Ascending aorta (tissue), 2 donors: ENCODE results near the gene SMIM44. TPM values are rescaled to one million over a fixed set of nuclear protein-coding genes. Genes with fewer than 3 reads are reported as not detected.
"Not testable (repeated sequence)": the region's sequence is repeated elsewhere in the genome, so short reads cannot be mapped to it uniquely, and the experiment has no call there.

Source experiments
- DNase-seq, 2 donors: peaks; one replicate each; pipeline ENCODE4 v3.0.0-alpha.2; 2019; ENCODE audit warnings: low spot score in 2 of 2
- H3K27ac ChIP-seq, 2 donors: fragments of 200-600 bp; sonication (generic); one replicate each; pipeline ENCODE4 v1.5.1; 2016 to 2017; ENCODE audit warnings: mild to moderate bottlenecking in 1 of 2
- H3K27me3 ChIP-seq: fragments of 200-600 bp; sonication (generic); one replicate; pipeline ENCODE4 v1.5.1; 2017
- H3K36me3 ChIP-seq, 2 donors: fragments of 200-600 bp; sonication (generic); one replicate each; pipeline ENCODE4 v1.5.1; 2016
- H3K4me1 ChIP-seq, 2 donors: fragments of 200-600 bp; sonication (generic); one replicate each; pipeline ENCODE4 v1.5.1; 2016 to 2017; ENCODE audit warnings: mild to moderate bottlenecking in 1 of 2
- H3K4me3 ChIP-seq, 2 donors: fragments of 200-600 bp; sonication (generic); one replicate each; pipeline ENCODE4 v1.5.1; 2016 to 2017; ENCODE audit warnings: mild to moderate bottlenecking in 1 of 2
- H3K9me3 ChIP-seq, 2 donors: fragments of 200-600 bp; sonication (generic); one replicate each; pipeline ENCODE4 v1.5.1; 2016
- CTCF ChIP-seq, 3 experiments: fragments of 200-600 bp in 2 of 3; fragments of 450-650 bp in 1 of 3; sonication (generic) in 2 of 3; IDR thresholded peaks; one replicate each; pipeline ENCODE4 v1.5.1; 2016 to 2019; ENCODE audit warnings: antibody characterized with exemption in 3 of 3, mild to moderate bottlenecking in 1 of 3, moderate library complexity in 1 of 3
- intact Hi-C: fragments of 100-400 bp; cut with DNase I; formaldehyde crosslinking; loops from one replicate; pipeline ENCODE4 v1.15.1; 2023
- total RNA-seq: library from RNA; depleted of rRNA; stranded (reverse); fragments of >200 nt; gene quantifications from one replicate; pipeline ENCODE4 v1.1.0, GENCODE V29; 2016

The SMIM44 gene
- total RNA-seq, 1 donor from 2014 or later, result not detected

DNA sequence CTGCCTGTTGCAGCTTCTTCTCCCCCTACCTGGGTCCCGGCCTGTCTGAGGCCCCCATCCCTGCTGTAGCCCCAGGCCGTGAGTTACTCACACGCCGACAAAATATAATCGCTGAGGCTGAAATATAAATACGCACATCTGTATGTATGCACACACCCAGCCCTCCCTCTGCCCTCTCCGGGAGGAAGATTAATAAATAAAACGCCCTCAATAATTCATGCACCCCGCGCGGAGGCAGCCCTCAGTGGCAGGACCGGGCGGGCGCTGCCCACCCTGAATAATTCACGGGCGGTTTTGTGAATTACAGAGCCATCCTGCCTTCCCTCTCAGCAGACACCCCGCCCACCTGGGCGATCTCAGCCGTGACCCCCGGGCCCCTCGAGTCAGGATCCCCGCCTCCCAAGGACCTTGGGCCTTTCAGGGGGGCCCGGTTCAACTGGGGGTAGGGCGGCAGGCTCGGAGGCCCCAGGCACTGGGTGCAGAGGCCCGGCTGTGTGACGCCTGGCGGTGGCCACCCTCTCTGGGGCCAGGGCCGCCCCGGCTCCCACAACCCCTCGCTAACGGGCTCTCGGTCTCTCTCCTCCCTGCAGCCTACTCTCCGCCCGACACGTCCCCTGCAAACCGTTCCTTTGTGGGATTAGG is 27.2 kb downstream of the SMIM44 start:
- no peaks in the 10 kb centered on the region for H3K27me3 ChIP-seq
- H3K9me3 ChIP-seq, result no peaks in the 10 kb centered on the region
- DNase-seq, result no peak
- H3K4me3 ChIP-seq, result no peak overlapping the region
- H3K4me1 ChIP-seq, result peaks cover 32 to 54% of the 10 kb centered on the region in 2 donors
- intact Hi-C loops, result loop anchor here (5.0 to 10.0 kb wide), 2 partner anchors 151 to 1291 kb away; partner anchors contain the start of genes DOT1L and TBXA2R
- H3K36me3 ChIP-seq, result peaks cover 47 to 51% of the 10 kb centered on the region in 2 donors
- TF ChIP-seq CTCF (IDR thresholded peaks at IDR 0.05), result no peak
- peak overlapping the region; percentile 98 to 99 for H3K27ac ChIP-seq

DNA sequence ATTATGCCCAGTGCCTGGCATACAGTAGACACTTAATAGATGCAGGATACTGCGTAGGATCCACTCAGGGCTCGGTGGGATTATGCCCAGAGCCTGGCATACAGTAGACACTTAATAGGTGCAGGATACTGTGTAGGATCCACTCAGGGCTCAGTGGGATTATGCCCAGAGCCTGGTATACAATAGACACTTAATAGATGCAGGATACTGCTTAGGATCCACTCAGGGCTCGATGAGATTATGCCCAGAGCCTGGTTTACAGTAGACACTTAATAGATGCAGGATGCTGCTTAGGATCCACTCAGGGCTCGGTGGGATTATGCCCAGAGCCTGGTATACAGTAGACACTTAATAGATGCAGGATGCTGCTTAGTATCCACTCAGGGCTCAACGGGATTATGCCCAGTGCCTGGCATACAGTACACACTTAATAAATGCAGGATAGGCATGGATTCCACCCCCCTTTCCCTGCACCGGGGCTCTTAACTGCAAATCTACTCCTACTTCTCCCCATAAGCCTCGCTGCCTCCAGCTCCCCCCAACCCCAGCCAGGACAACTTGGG is 27.8 kb downstream of the SMIM44 start:
- Histone ChIP-seq H3K4me1 (peaks cover 32 to 53% of the 10 kb centered on the region in 2 donors), H3K9me3 (no peaks in the 10 kb centered on the region), H3K4me3 (no peak overlapping the region), H3K36me3 (peaks cover 48 to 54% of the 10 kb centered on the region in 2 donors), H3K27ac (peak overlapping the region; percentile 96 to 99), H3K27me3 (no peaks in the 10 kb centered on the region)
- TF ChIP-seq CTCF (IDR thresholded peaks at IDR 0.05), result no peak
- intact Hi-C loops, result loop anchor here (5.0 to 10.0 kb wide), 2 partner anchors 152 to 1291 kb away; partner anchors contain the start of genes DOT1L and TBXA2R
- no peak for DNase-seq

- intact Hi-C loops, result loop anchor here (5.0 to 10.0 kb wide), 3 partner anchors 88 to 1290 kb away; partner anchors contain the start of genes DOT1L, NFIC and TBXA2R
- DNase-seq, result no peak
- H3K4me1 ChIP-seq, result peaks cover 25 to 50% of the 10 kb centered on the region in 2 donors
These were observed 28.4 kb downstream of the SMIM44 start for GRCh38 chr19:3454656-3455392.

GRCh38 chr19:3453840-3454239 is 29.4 kb downstream of the SMIM44 start:
- H3K27me3 ChIP-seq, result no peaks in the 10 kb centered on the region
- DNase-seq, result no peak
- TF ChIP-seq CTCF (IDR thresholded peaks at IDR 0.05), result no peak
- H3K36me3 ChIP-seq, result peaks cover 63 to 69% of the 10 kb centered on the region in 2 donors
- H3K4me1 ChIP-seq, result peaks cover 17 to 42% of the 10 kb centered on the region in 2 donors
- H3K4me3 ChIP-seq, result no peak overlapping the region
- H3K27ac ChIP-seq, result peak overlapping the region; percentile 96 to 99
- intact Hi-C loops, result loop anchor here (5.0 to 10.0 kb wide), 2 partner anchors 87 to 1289 kb away; partner anchors contain the start of genes DOT1L and NFIC
- no peaks in the 10 kb centered on the region for H3K9me3 ChIP-seq

More at GRCh38 chr19:3454656-3455392, 28.4 kb downstream of the SMIM44 start:
- H3K4me3 ChIP-seq, result no peak overlapping the region
- TF ChIP-seq CTCF (IDR thresholded peaks at IDR 0.05), result no peak
- peaks cover 53 to 59% of the 10 kb centered on the region in 2 donors for H3K36me3 ChIP-seq
- no peaks in the 10 kb centered on the region for H3K9me3 ChIP-seq
- H3K27me3 ChIP-seq, result no peaks in the 10 kb centered on the region
- peak overlapping the region; percentile 96 to 99 for H3K27ac ChIP-seq

DNA sequence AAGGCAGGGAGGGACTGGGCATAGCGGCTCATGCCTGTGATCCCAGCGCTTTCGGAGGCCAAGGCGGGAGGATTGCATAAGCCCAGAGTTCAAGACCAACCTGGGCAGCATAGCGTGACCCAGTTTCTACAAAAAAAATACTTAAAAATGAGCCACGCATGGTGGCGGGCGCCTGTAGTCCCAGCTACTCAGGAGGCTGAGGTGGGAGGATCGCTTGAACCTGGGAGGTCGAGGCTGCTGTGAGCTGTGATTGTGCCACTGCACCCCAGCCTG is 30.4 kb downstream of the SMIM44 start:
- not testable (repeated sequence) for H3K9me3 ChIP-seq, H3K27me3 ChIP-seq, DNase-seq, H3K4me3 ChIP-seq
- peak overlapping the region; percentile 96 to 99 for H3K27ac ChIP-seq
- peaks cover 8 to 32% of the 10 kb centered on the region in 2 donors for H3K4me1 ChIP-seq
- peaks cover 70 to 77% of the 10 kb centered on the region in 2 donors for H3K36me3 ChIP-seq
- intact Hi-C loops, result loop anchor here (5.0 to 10.0 kb wide), 2 partner anchors 86 to 1288 kb away; partner anchors contain the start of genes DOT1L and NFIC
